ENCODE measurements around the gene PTDSS2. TPM values are rescaled to one million over a fixed set of nuclear protein-coding genes. Genes with fewer than 3 reads are reported as not detected.

Gene PTDSS2
- polyA plus RNA-seq, 2 of the 4 experiments (the other 2 are of a cell fraction) = 23.4 to 38.9 TPM

GRCh38 chr11:506238-506994 lies 56.3 kb downstream of the PTDSS2 start (continued):
- TF ChIP-seq JUNB (IDR thresholded peaks at IDR 0.05) (no peak), USF2 (IDR thresholded peaks at IDR 0.05) (peak; percentile 85), ZNF302 (CRISPR knock-in tag; IDR thresholded peaks at IDR 0.05) (no peak), MYC (IDR thresholded peaks at IDR 0.05; ENCODE audit: borderline replicate concordance, low read length) (peak; percentile 95), CEBPB (IDR thresholded peaks at IDR 0.05) (no peak), HDAC2 (IDR thresholded peaks at IDR 0.05) (no peak), POLR2A (IDR thresholded peaks at IDR 0.05; ENCODE audit: low read length) (no peak; the same call in 1 of the 2 replicates), POLR2AphosphoS2 (conservative IDR thresholded peaks at IDR 0.05; ENCODE audit: low read length) (no peak), EHMT2 (IDR thresholded peaks at IDR 0.05; ENCODE audit: low read depth) (no peak)

- Histone ChIP-seq H3K27ac (peak within 1 kb of the TSS; percentile 97), H3K4me3 (peak within 1 kb of the TSS; percentile 83), H3K4me1 (peaks cover 15% of the 10 kb centered on the region; the same call in 2 of the 3 replicates), H3K9me3 (no peaks in the 10 kb centered on the region), H3K4me2 (peak within 1 kb of the TSS; percentile 91)
- 0% methylated on average over 7 of the region's 93 CpGs for WGBS (ENCODE audit: missing lambda C conversion rate)
- FAIRE-seq = no peak
- ChIA-PET CTCF (interaction anchor here (0.8 to 7.4 kb wide), 3 partner anchors 10 to 102 kb away, joined by 3 to 55 read pairs (median 4); no protein-coding TSS in a partner anchor), POLR2A (interaction anchor here (0.6 to 1.9 kb wide), 12 partner anchors 9 to 300 kb away, joined by 3 to 18 read pairs (median 4); partner anchors contain the start of genes BET1L, HRAS, PTDSS2 and RIC8A)
- DNase-seq (ENCODE audit: low read depth in 1 of 2, low spot score in 1 of 2) = peak; percentile 80 to 97
- ATAC-seq = peak; percentile 68 to 78
- TF ChIP-seq PHF8 (IDR thresholded peaks at IDR 0.05; ENCODE audit: borderline replicate concordance, low read depth) (peak; percentile 65), JUN (IDR thresholded peaks at IDR 0.05) (peak in 1 of 2 experiments; percentile 92; a peak in 2 of 5 replicates), E2F6 (IDR thresholded peaks at IDR 0.05; ENCODE audit: borderline replicate concordance, low read depth) (peak; percentile 76), EHMT2 (IDR thresholded peaks at IDR 0.05; ENCODE audit: low read depth) (no peak), HEYL (CRISPR knock-in tag; IDR thresholded peaks at IDR 0.05) (no peak), POLR2A (IDR thresholded peaks at IDR 0.05; ENCODE audit: low read length) (peak; percentile 65)
- TF ChIP-seq, protein P1, sequence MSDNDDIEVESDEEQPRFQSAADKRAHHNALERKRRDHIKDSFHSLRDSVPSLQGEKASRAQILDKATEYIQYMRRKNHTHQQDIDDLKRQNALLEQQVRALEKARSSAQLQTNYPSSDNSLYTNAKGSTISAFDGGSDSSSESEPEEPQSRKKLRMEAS (IDR thresholded peaks at IDR 0.05) = peak; percentile 70; the same call in 1 of the 2 replicates
These were observed 57.1 kb downstream of the PTDSS2 start, which contains the start of gene RNH1 for GRCh38 chr11:506995-507726. TSS of gene RNH1 (minus strand) at chr11:507242. CDS start at chr11:502162, 5,080 bp downstream.

DNA sequence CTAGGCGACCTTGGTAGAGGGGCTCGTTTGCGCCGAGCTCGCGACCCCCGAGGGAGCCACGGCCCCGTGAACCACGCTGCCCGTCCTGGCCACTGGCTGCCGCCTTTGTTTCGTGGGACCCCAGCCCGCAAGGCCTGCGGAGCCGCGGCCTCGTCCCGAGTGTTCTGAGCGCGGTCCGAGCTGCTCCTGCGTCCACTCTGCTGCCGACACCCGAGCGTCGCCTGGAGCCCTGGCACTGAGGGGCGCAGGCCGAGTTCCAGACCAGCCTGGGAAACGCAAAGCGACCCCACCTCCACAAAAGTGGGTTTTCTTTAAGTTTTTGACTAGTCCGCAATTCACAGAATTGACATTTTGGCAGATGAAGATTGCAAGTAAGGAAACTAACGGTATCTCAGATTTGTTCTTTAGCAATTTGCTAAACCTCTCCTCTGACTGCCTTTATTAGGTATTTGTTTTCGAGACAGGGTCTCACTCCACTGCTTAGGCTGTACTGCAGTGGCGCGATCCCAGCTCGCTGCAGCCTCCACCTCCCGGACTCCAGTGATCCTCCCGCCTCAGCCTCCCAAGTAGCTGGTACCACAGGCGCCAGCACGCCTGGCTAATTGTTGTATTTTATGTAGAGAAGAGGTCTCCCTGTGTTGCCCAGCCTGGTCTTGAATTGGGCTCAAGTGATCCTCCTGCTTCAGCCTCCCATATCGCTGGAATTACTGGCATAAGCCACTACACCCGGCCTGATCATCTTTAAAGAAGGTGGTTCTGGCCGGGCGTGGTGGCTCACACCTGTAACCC lies 57.8 kb downstream of the PTDSS2 start:
- CTCF ChIA-PET = interaction anchor here (7.4 kb wide), 1 partner anchor 10 kb away, joined by 55 read pairs; no protein-coding TSS in a partner anchor
- no peak for TF ChIP-seq RARB (CRISPR knock-in tag; IDR thresholded peaks at IDR 0.05)
- H3K4me1 ChIP-seq = peaks cover 15% of the 10 kb centered on the region; the same call in 2 of the 3 replicates
- H3K4me3 ChIP-seq = peak overlapping the region; percentile 83
- POLR2A ChIA-PET = no interaction called here
- DNase-seq (ENCODE audit: low read depth in 1 of 2, low spot score in 1 of 2) (no peak), ATAC-seq (peak in 1 of 2 experiments; percentile 1; a peak in 3 of 6 replicates), FAIRE-seq (no peak)
- peak overlapping the region; percentile 91 for H3K4me2 ChIP-seq
- H3K27ac ChIP-seq = peak overlapping the region; percentile 69 to 97
- H3K9me3 ChIP-seq = no peaks in the 10 kb centered on the region
- WGBS (ENCODE audit: missing lambda C conversion rate) = 52% methylated on average over 35 of the region's 45 CpGs
